OCI-LY7 (cell line): ENCODE measurements around the gene GRIP1. TPM values are rescaled to one million over a fixed set of nuclear protein-coding genes. Genes with fewer than 3 reads are reported as not detected.

Experiments
- BruUV-seq: library from RNA; stranded (reverse); fragments of 400-500 nt; replicated peaks from 2 replicates; lab custom pipeline; 2021; lab: Mats Ljungman, UMichigan
- CTCF ChIA-PET: fragments of 300-600 bp; sonication (Branson Sonifier 250); formaldehyde crosslinking; loops from one replicate; lab custom pipeline; 2022; ENCODE audit warnings: antibody characterized with exemption; ENCODE audit not compliant: unreplicated experiment; lab: Charles Lee
- POLR2A ChIA-PET: fragments of 300-600 bp; sonication (Branson Sonifier 250); formaldehyde crosslinking; loops from one replicate; lab custom pipeline; 2022; ENCODE audit warnings: antibody characterized with exemption; lab: Charles Lee
- DNase-seq: peaks from one replicate; pipeline ENCODE4 v3.0.0-alpha.2; 2015; ENCODE audit warnings: low spot score
- H2AFZ ChIP-seq: fragments of 200-600 bp; sonication (generic), shearing (Covaris generic); 2 replicates; pipeline ENCODE4 v1.6.1; 2014; ENCODE audit warnings: mild to moderate bottlenecking, antibody characterized with exemption, low read length, moderate library complexity
- H3K27ac ChIP-seq: fragments of 200-600 bp; sonication (generic); 2 replicates; pipeline ENCODE4 v1.5.1; 2014; ENCODE audit warnings: mixed run types, low read depth, mild to moderate bottlenecking, moderate library complexity, low read length, inconsistent platforms; ENCODE audit not compliant: poor library complexity, severe bottlenecking
- H3K36me3 ChIP-seq: fragments of 200-600 bp; sonication (generic); 2 replicates; pipeline ENCODE4 v1.6.1; 2014; ENCODE audit warnings: mild to moderate bottlenecking, antibody characterized with exemption, low read length, moderate library complexity, mixed read lengths; ENCODE audit not compliant: insufficient read depth
- H3K4me1 ChIP-seq: fragments of 200-600 bp; sonication (generic); 2 replicates; pipeline ENCODE4 v1.5.1; 2014; ENCODE audit warnings: mild to moderate bottlenecking, low read length; ENCODE audit not compliant: insufficient read depth, poor library complexity, severe bottlenecking
- H3K4me2 ChIP-seq: fragments of 200-600 bp; sonication (generic); 2 replicates; pipeline ENCODE4 v1.6.1; 2014; ENCODE audit warnings: mild to moderate bottlenecking, low read length
- H3K4me3 ChIP-seq: fragments of 200-600 bp; sonication (generic); 2 replicates; pipeline ENCODE4 v1.5.1; 2014; ENCODE audit warnings: mild to moderate bottlenecking, low read depth, low read length; ENCODE audit not compliant: poor library complexity, severe bottlenecking
- H3K79me2 ChIP-seq: fragments of 200-600 bp; sonication (generic); 2 replicates; pipeline ENCODE4 v1.6.1; 2016; ENCODE audit warnings: low read depth, mild to moderate bottlenecking, low read length, moderate library complexity, mixed read lengths; ENCODE audit not compliant: insufficient read depth
- H3K9me2 ChIP-seq: fragments of 200-600 bp; sonication (generic); 2 replicates; pipeline ENCODE4 v1.6.1; 2016; ENCODE audit warnings: mild to moderate bottlenecking, low read length, mixed read lengths; ENCODE audit not compliant: insufficient read depth
- H3K9me3 ChIP-seq: fragments of 200-600 bp; sonication (generic); 2 replicates; pipeline ENCODE4 v1.6.1; 2014; ENCODE audit warnings: mild to moderate bottlenecking, mixed run types, low read length, mixed read lengths
- H4K20me1 ChIP-seq: fragments of 200-600 bp; sonication (generic); 2 replicates; pipeline ENCODE4 v1.6.1; 2014; ENCODE audit warnings: mild to moderate bottlenecking, antibody characterized with exemption, low read length, moderate library complexity, mixed read lengths; ENCODE audit not compliant: insufficient read depth
- CTCF ChIP-seq: fragments of 200-600 bp; sonication (generic); conservative IDR thresholded peaks from 2 replicates; pipeline ENCODE4 v1.5.1; 2014; ENCODE audit warnings: mild to moderate bottlenecking, antibody characterized with exemption, low read length, moderate library complexity, mixed read lengths
- EZH2phosphoT487 ChIP-seq: fragments of 200-600 bp; sonication (generic); IDR thresholded peaks from 2 replicates; pipeline ENCODE4 v1.6.1; 2018; ENCODE audit warnings: low read depth, borderline replicate concordance, mild to moderate bottlenecking, mixed run types, antibody characterized with exemption, low read length, moderate library complexity, mixed read lengths
- intact Hi-C: fragments of 100-400 bp; cut with micrococcal nuclease; formaldehyde crosslinking; loops from one replicate; pipeline ENCODE4 v1.10.0; 2022; ENCODE audit not compliant: unreplicated experiment
- total RNA-seq, 2 experiments: library from RNA; depleted of rRNA in 1 of 2; stranded (reverse); fragments of >200 nt in 1 of 2; shearing (Covaris generic) in 1 of 2; gene quantifications; 2 replicates each; pipeline ENCODE4 v1.2.3, GENCODE V29; 2014 to 2022

GRIP1 gene
- total RNA-seq, 2 experiments from 2014 or later, result 4.1 to 7.6 TPM

- no peak for DNase-seq
- POLR2A ChIA-PET, result interaction anchor here (0.5 to 2.5 kb wide), 14 partner anchors 13 to 966 kb away, joined by 3 to 14 read pairs (median 4); partner anchors contain the start of gene LLPH
- Histone ChIP-seq H3K27ac (peak overlapping the region; percentile 16), H3K4me3 (peak overlapping the region; percentile 73), H3K79me2 (no peaks in the 10 kb centered on the region; the same call in 1 of the 2 replicates), H3K9me2 (no peaks in the 10 kb centered on the region), H3K4me1 (peaks cover 31% of the 10 kb centered on the region), H2AFZ (peak overlapping the region; percentile 94), H4K20me1 (no peaks in the 10 kb centered on the region), H3K36me3 (peaks cover 8% of the 10 kb centered on the region; the same call in 1 of the 2 replicates), H3K4me2 (peak overlapping the region; percentile 89), H3K9me3 (no peaks in the 10 kb centered on the region)
- intact Hi-C loops, result loop anchor here (2.0 to 5.0 kb wide), 4 partner anchors 65 to 315 kb away; partner anchors contain the start of genes LLPH and TMBIM4
- no peak for TF ChIP-seq CTCF
- no peak for TF ChIP-seq EZH2phosphoT487
- BruUV-seq, result TSS peak; percentile 77
- CTCF ChIA-PET, result interaction anchor here (0.6 to 0.7 kb wide), 3 partner anchors 20 to 1002 kb away, joined by 4 to 24 read pairs (median 17); no protein-coding TSS in a partner anchor
Observed at GRCh38 chr12:66302827-66303169, 376.1 kb downstream of the GRIP1 start.

- TF ChIP-seq CTCF, result no peak
- TF ChIP-seq EZH2phosphoT487, result no peak
- no TSS peak for BruUV-seq
- intact Hi-C loops, result loop anchor here (2.0 to 5.0 kb wide), 4 partner anchors 65 to 315 kb away; partner anchors contain the start of genes LLPH and TMBIM4
- Histone ChIP-seq H3K79me2 (no peaks in the 10 kb centered on the region; the same call in 1 of the 2 replicates), H3K4me2 (peak within 1 kb of the TSS; percentile 89), H3K4me3 (peak within 1 kb of the TSS; percentile 73), H3K9me3 (no peaks in the 10 kb centered on the region), H3K36me3 (peaks cover 8% of the 10 kb centered on the region; the same call in 1 of the 2 replicates), H3K9me2 (no peaks in the 10 kb centered on the region), H4K20me1 (no peaks in the 10 kb centered on the region), H3K4me1 (peaks cover 31% of the 10 kb centered on the region), H2AFZ (peak within 1 kb of the TSS; percentile 94), H3K27ac (peak within 1 kb of the TSS; percentile 16)
- ChIA-PET CTCF (interaction anchor here (0.6 to 0.7 kb wide), 3 partner anchors 19 to 1002 kb away, joined by 4 to 24 read pairs (median 17); no protein-coding TSS in a partner anchor), POLR2A (interaction anchor here (0.5 to 2.5 kb wide), 18 partner anchors 9 to 967 kb away, joined by 3 to 14 read pairs (median 4); partner anchors contain the start of gene LLPH)
- DNase-seq, result peak; percentile 96
Observed at GRCh38 chr12:66301944-66302826, 376.7 kb downstream of the GRIP1 start, which contains the start of gene HELB. Gene HELB (plus strand): TSS chr12:66302493. CDS start chr12:66302604, 111 bp downstream.
